Islet of Langerhans (tissue), 1 donor: ENCODE data around the gene GALNT2.

ENCODE experiments used
- FAIRE-seq: peaks from one replicate; lab custom pipeline; 2011; peaks lifted over from hg19 to GRCh38; lab: Jason Lieb, UNC

GALNT2 gene

GRCh38 chr1:230072296-230072695 lies 5.3 kb downstream of the GALNT2 start:
- no peak for FAIRE-seq

GRCh38 chr1:230072866-230073265 lies 5.8 kb downstream of the GALNT2 start:
- no peak for FAIRE-seq

- no peak for FAIRE-seq
Observed at GRCh38 chr1:230073371-230074035, 6.5 kb downstream of the GALNT2 start.

DNA sequence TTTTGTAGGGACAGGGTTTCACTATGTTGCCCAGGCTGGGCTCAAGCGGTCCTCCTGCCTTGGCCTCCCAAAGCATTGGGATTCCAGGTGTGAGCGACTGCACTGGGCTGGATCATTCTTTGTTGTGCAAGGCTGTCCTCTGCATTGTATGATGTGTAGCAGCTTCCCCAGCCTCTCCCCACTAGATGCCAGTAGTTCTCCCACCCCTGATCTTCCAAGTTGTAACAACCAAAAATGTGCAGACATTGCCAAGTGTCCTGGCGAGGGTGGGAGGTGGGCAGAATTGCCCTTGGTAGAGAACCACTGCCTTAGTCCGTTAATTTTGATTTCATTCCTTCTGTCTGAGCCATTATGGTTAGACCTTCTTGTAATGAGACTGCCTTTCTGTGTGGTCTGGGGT lies 7.2 kb downstream of the GALNT2 start:
- FAIRE-seq, result no peak

GRCh38 chr1:230074762-230075161 lies 7.7 kb downstream of the GALNT2 start:
- FAIRE-seq, result no peak

DNA sequence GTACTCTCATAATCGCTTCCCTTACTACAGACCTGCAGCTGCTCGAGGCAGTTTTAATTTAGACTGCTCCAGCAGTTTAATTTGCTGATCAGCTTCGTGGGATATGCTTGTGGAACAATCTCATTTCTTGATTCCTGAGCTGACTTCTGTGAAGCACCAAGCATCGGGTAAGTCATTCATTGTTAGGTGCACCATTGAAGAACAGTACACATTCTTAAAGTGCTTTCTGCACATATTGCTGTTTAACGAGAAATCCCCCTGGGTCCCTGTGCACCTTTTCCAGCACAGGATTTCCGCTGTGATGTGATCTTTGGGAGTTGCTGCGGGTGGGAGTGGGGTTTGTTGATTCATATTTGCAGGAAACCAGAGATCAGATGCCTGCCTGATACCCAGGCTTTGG lies 9.1 kb downstream of the GALNT2 start:
- no peak for FAIRE-seq

DNA sequence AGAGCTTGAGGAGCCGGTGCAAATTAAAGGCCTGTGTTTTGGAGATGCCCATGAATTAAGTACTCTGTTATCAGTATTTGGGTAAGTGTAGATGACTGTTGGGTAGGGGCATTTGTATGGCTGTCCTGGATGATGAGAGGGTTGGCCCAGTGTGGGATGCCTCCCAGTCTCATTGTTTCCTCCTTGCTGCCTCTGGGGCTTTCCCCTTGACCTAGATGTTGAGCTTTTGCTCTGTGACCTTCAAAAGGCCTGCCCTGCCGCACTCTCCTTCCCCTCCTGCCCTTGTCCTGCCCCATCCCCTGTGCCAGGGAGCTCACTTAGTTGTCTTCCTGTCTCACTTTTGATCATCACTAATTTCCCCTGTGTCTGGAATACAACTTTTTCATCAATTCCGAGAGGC lies 10.0 kb downstream of the GALNT2 start:
- FAIRE-seq, result no peak

DNA sequence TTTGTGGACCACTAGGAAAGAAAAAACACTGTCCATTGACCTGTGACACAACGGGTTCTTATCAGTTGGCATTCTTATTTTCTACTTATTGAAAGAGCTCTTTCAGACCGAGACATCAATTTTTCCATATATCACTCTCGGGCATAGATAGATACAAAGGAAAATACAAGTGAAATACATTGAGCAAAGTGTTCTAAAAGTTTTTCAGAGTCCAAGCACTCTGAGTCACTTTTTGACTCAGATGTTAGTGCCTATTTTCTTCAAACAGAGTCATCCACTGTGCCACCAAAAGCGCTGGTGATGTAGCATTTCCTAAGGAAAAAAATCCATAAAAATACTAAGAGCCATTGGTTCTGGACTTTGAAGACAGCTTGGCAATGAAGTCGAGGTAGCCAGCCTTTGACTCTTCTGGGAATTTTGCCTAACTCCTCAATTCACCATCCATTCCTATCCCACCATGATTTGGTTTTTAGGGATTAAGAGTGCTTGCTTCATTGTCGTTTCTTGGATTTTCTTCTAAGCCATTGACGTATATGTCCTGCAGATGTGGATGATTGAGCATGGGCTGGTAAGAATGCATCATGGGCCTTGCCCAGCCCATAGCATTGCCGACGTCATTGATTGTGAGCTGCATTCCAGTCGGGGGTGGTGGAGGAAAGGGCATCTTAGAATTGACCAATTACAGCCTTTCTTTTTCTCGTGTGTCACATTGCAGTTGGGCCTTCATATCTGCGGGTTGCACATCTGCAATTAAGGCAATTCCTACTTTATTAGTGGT lies 10.6 kb downstream of the GALNT2 start:
- no peak for FAIRE-seq

DNA sequence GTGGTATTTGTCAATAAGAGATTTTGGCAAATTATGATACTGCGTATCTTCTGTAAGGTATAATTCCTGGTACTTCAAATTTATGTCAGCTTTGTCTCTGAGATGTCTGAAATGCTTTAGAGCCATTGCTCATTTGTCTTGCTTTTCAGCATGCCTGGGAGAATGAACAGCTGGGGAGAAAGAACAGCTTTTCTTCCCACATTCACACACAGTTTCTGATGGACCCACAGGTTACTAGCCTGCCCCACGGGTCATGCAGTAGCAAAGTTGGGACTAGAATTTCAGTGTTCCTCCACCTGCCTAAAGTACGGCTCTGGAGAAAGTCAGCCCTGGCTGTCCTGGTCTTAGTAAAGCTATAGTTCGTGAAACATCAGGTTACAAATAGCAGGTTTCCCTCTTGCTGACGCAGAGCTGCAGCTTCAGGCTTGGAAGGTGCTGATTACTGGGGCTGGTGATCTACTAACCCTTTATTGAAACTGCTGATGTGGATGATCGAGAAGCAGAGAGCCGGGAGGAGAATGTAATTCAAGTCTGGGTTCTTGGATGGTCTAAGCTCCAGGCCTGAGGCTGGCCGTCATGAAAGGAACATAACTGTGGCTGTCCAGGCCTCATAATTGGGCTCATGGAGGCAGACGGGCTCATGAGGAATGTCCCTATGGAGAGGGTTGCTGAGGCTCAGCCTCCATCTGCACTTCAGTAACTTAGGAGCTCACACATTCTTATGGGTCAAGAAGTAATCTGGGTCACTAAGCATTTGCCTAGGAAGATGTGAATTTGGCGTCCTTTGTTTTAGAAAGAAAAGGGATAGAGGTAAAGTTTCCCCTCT lies 12.4 kb downstream of the GALNT2 start:
- no peak for FAIRE-seq

GRCh38 chr1:230080822-230081221 lies 13.8 kb downstream of the GALNT2 start:
- no peak for FAIRE-seq

DNA sequence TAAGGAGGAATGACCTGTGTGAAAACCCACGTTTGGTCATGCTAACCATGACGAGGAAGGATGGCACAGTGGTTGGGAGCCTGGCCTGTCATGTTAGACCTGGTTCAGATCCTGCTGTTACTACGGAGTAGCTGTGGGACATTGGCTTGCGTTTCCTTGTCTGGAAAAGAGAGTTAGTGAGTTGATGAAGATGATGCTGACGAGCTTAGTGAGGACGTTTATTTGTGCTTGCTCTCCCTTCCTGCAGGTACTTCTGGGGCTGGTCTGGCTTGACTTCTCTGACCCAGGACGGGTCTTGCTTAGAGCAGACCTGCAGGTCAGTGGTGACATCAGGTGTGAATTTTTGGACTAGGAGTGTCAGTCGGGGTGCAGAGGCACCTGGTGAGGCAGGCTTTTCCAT lies 14.7 kb downstream of the GALNT2 start:
- no peak for FAIRE-seq

DNA sequence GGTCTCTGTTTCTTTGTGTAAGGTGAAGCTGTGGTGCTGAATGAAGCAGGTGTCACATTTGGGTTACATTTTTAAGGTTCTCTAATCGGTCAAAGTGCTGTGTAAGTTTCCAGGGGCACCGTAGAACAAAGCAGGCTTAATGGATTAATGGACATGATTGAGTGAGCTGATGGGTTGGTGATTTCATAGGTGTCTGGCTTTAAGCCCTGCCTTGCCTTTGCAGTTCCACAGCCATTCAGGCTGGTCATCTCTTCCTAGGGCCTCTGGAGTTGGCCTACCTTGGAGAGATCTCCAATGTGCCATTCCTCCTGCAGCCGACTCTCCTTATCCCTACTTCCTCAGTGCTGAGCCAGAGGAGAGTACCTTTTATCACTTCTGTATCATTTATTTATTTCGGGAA lies 15.2 kb downstream of the GALNT2 start:
- FAIRE-seq, result no peak

GRCh38 chr1:230083053-230083452 lies 16.0 kb downstream of the GALNT2 start:
- no peak for FAIRE-seq

DNA sequence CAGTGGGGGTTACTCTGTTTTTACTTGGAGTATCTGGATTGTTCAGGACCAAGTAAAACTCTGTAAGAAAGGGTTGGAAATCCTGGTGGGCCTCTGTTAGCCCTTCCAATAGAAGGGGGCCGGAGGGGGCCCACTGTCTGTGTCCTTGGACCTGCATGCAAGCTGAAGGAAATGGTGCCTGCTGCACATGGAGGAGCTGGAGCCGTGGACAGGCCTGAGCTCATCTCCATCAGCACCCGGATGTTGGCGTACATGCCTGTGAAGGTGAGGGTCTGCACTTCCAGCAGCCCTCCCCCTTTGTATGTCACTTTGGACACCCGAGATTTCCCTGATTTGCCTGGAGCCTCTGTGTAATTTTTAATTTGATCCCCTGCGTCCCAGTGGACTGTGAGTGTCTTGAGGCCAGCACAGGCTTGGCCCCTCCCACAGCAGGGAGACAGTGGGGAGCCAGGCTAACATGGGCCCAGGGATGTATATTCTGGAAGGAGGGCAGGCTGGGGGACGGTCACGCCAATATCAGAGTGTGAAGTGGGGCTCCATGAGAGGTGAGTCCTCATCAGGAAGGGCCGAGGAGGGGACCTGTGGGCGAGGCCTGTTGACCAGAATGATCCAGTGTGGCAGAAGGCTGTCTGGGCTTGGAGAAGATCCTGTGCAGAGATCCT lies 16.8 kb downstream of the GALNT2 start:
- no peak for FAIRE-seq

DNA sequence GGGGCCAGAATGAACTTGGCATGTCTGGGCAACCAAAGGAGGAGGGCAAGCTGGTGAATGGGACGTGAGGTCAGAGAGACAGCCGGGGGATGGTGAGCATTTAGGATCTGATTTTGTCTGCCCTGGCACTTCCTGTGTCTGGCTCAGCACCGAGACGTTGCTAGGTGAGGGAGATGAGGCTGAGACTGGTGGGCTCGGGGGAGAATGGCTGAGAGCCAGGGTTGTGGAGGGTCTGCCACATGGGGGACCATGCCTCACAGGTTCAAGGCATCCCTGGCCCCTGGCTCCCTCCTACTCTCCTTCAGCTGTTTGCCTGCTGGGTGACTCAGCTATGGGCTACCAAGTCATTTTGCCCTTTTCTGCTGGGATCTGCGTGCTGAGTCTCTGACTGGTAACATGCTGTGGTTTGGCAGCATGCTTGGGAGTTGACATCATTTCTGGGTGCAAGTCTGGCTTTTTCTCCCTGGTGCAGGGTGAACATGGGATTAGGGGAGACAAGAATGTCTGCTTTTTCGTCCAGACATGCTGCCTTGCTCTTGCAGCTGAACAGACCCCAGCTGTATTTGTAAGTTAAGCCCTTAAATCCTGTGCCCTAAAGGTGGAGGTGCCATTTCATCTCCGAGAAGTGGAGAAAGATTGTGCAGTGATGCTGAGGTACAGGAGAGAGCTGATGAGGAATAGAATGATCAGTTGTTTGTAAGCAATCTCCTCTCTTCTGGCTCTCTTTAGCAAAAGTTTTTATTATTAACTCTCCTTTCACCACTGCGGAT lies 17.6 kb downstream of the GALNT2 start:
- no peak for FAIRE-seq

DNA sequence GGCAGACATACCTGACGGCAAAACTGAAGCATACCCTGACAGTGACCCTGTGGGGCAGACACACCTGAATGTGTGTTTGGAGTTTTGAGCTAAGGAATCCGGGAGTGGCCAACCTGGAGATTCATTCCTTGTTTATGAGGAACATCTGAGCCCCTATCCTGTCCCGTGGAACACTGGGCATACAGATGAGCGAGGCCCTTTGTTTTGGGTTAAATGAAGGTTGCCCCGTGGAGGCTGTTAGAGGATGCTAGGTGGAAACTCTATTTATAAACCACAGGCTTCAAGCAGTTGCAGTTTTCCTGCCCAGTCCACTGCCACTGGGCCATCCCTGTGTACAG lies 18.1 kb downstream of the GALNT2 start:
- FAIRE-seq, result no peak

- FAIRE-seq, result no peak
Observed at GRCh38 chr1:230086151-230086550, 19.1 kb downstream of the GALNT2 start.

GRCh38 chr1:230087028-230087716 lies 20.1 kb downstream of the GALNT2 start:
- FAIRE-seq, result no peak

GRCh38 chr1:230087717-230088105 lies 20.7 kb downstream of the GALNT2 start:
- no peak for FAIRE-seq

DNA sequence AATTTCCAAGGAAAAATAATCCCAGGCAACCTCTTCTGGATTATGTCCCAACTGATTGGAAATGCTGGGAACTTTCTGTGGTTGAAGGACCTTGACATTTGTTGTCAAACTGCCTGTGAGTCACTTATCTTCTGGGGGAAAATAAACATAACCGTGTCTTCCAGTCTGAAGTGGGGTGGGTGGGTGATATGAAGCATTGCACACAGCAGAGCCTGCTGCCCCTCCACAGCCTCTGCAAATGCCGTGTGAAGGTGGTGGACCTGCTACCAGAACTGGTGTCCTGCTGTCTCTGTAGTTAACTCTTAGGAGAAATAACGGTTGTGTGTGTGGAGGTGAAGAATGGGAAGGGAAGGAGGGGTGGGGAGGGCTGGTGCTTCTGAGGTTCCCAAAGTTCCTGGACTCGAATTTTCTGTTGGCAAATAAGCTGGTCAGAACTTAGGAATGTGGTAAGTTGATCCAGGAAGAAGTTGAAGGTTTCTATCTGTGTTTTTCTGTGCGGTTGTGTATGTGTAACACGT lies 23.2 kb downstream of the GALNT2 start:
- FAIRE-seq, result no peak
